Measurements from ENCODE around the gene UQCC5.

- TF ChIP-seq GLIS2 (tag by site-specific recombination; IDR thresholded peaks at IDR 0.05) (no peak), ATF2 (tag by site-specific recombination; IDR thresholded peaks at IDR 0.05; ENCODE audit: low read depth) (no peak), ZBTB26 (tag by site-specific recombination; optimal IDR thresholded peaks at IDR 0.05) (no peak), TCF7L2 (IDR thresholded peaks at IDR 0.05; ENCODE audit: borderline replicate concordance, low read depth, low read length) (no peak)
- TF ChIP-seq, protein P1, sequence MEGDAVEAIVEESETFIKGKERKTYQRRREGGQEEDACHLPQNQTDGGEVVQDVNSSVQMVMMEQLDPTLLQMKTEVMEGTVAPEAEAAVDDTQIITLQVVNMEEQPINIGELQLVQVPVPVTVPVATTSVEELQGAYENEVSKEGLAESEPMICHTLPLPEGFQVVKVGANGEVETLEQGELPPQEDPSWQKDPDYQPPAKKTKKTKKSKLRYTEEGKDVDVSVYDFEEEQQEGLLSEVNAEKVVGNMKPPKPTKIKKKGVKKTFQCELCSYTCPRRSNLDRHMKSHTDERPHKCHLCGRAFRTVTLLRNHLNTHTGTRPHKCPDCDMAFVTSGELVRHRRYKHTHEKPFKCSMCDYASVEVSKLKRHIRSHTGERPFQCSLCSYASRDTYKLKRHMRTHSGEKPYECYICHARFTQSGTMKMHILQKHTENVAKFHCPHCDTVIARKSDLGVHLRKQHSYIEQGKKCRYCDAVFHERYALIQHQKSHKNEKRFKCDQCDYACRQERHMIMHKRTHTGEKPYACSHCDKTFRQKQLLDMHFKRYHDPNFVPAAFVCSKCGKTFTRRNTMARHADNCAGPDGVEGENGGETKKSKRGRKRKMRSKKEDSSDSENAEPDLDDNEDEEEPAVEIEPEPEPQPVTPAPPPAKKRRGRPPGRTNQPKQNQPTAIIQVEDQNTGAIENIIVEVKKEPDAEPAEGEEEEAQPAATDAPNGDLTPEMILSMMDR (tag by site-specific recombination; IDR thresholded peaks at IDR 0.05) = no peak
Observed at GRCh38 chr3:52502808-52503350, 33.5 kb upstream of the UQCC5 start.
